Coronary artery (tissue), 2 donors: ENCODE results near the gene MED12.

Experiments used
- DNase-seq: peaks from one replicate; pipeline ENCODE4 v3.0.0-alpha.2; 2017; ENCODE audit warnings: low spot score
- H3K27ac ChIP-seq, 2 donors: fragments of 200-600 bp; sonication (generic); one replicate each; pipeline ENCODE4 v1.5.1; 2016 to 2019
- H3K4me3 ChIP-seq: fragments of 200-600 bp; sonication (generic); 2 replicates; pipeline ENCODE4 v1.5.1; 2016; ENCODE audit warnings: mild to moderate bottlenecking, moderate library complexity
- TF ChIP-seq, protein P1 (sequence below): fragments of 200-600 bp; sonication (generic); IDR thresholded peaks from one replicate; pipeline ENCODE4 v1.5.1; 2019; ENCODE audit warnings: antibody characterized with exemption

MED12 gene

DNA sequence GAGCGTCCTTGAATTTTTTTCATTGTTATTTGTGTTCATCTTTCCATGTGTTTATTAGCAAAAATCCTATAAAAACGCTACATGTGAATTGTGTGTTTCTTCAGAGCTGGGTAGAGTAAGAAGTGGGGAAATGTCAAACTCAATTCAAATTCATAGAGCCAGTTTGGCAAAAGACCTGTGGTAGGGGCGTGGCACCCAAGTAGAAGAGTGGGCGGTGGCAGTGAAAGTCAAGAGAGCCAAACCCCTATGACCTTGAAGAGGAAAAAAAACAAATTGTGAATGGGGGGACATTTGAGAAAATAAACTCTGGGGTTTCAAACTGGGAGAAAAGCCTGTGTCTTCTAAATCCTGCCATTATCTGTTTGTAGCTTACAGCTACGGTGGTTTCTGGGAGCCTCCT lies 27.1 kb upstream of the MED12 start:
- no peak for DNase-seq
- TF ChIP-seq, protein P1, sequence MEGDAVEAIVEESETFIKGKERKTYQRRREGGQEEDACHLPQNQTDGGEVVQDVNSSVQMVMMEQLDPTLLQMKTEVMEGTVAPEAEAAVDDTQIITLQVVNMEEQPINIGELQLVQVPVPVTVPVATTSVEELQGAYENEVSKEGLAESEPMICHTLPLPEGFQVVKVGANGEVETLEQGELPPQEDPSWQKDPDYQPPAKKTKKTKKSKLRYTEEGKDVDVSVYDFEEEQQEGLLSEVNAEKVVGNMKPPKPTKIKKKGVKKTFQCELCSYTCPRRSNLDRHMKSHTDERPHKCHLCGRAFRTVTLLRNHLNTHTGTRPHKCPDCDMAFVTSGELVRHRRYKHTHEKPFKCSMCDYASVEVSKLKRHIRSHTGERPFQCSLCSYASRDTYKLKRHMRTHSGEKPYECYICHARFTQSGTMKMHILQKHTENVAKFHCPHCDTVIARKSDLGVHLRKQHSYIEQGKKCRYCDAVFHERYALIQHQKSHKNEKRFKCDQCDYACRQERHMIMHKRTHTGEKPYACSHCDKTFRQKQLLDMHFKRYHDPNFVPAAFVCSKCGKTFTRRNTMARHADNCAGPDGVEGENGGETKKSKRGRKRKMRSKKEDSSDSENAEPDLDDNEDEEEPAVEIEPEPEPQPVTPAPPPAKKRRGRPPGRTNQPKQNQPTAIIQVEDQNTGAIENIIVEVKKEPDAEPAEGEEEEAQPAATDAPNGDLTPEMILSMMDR, result no peak
- H3K27ac ChIP-seq, result no peak overlapping the region
- no peak overlapping the region for H3K4me3 ChIP-seq

GRCh38 chrX:71095033-71095432 lies 23.4 kb upstream of the MED12 start:
- peak overlapping the region; percentile 80 for H3K4me3 ChIP-seq
- H3K27ac ChIP-seq, result no peak overlapping the region
- TF ChIP-seq, protein P1, result no peak
- no peak for DNase-seq

- H3K27ac ChIP-seq, result peak within 1 kb of the TSS; percentile 41 to 83
- peak within 1 kb of the TSS; percentile 80 for H3K4me3 ChIP-seq
- TF ChIP-seq, protein P1, result no peak
- DNase-seq, result peak; percentile 91
Measured at GRCh38 chrX:71095555-71095980, 22.8 kb upstream of the MED12 start, which contains the start of gene FOXO4. Gene FOXO4, plus strand, starts transcription at chrX:71095851. Its CDS starts 678 bp downstream, at chrX:71096529.

DNA sequence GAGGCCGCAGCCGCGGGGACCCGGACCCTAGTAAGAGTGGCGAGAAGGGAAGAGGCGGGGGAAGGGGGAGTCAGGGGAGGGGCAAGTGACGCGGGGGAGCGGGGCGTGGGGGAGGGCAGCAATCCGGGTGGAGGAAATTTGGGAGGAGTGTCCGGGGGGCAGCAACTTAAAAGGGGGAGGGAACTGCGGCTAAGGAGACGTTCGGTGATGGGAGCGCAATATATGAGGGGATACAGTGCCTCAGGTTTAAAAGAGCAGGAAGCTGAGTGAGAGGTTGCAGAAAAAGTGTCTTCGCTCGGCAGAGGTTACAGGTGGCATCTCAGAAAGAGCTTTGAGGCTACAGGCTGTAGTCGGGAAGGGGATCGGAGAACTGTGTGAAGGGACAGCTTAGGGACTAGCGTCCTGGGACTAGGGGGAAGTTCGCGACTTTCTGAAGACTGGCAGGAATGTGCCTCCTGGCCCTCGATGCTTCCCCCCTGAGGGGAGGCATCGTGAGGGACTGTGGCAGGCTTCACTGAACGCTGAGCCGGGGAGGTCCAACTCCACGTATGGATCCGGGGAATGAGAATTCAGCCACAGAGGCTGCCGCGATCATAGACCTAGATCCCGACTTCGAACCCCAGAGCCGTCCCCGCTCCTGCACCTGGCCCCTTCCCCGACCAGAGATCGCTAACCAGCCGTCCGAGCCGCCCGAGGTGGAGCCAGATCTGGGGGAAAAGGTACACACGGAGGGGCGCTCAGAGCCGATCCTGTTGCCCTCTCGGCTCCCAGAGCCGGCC lies 22.2 kb upstream of the MED12 start:
- TF ChIP-seq, protein P1, result no peak
- Histone ChIP-seq H3K27ac (peak overlapping the region; percentile 41 to 83), H3K4me3 (peak overlapping the region; percentile 80)
- DNase-seq, result peak; percentile 80

- peak overlapping the region; percentile 80 for H3K4me3 ChIP-seq
- no peak overlapping the region for H3K27ac ChIP-seq
- TF ChIP-seq, protein P1, result no peak
- no peak for DNase-seq
Measured at GRCh38 chrX:71096760-71097032, 21.7 kb upstream of the MED12 start.

GRCh38 chrX:71098302-71098701 lies 20.1 kb upstream of the MED12 start:
- Histone ChIP-seq H3K4me3 (no peak overlapping the region), H3K27ac (no peak overlapping the region)
- TF ChIP-seq, protein P1, result peak; percentile 22
- no peak for DNase-seq

DNA sequence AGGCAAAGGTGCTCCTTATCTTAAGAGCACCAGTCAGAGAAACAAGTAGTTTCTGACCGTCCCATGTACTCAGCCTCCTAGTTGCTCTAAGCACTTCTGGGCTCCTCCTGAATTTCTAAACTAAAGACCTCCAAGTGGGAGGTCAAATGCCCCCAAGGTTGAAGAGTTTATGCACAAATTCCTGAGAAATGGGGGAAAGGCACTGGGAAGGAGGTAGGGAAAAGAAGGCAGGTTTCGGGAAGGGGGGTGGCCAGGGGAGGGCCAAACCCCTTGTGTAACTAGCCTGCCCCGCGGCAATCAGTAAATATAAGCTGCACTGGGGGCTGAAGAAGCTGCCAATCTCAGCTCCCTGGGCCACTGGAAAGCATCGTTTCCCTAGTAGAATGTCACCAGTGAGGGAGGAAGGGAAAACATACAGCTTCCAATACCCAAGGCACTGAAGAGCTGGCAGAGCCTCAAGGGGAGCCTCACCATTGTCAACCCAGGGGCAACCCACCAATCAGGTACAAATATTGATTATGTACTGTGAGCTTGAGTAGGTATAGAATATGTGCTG lies 19.4 kb upstream of the MED12 start:
- DNase-seq, result no peak
- Histone ChIP-seq H3K27ac (no peak overlapping the region), H3K4me3 (no peak overlapping the region)
- TF ChIP-seq, protein P1, result no peak
